HG02798 (cell line): ENCODE results near the gene METRN.
"Not testable (repeated sequence)": the region's sequence is repeated elsewhere in the genome, so short reads cannot be mapped to it uniquely, and the experiment has no call there.

ENCODE experiments used
- ATAC-seq: cut with Tn5 transposase; IDR thresholded peaks from one replicate; pipeline ENCODE4 v1.9.1; 2021; ENCODE audit warnings: mild to moderate bottlenecking; ENCODE audit not compliant: unreplicated experiment, poor library complexity

Gene METRN

GRCh38 chr16:689175-689897 lies 25.6 kb upstream of the METRN start:
- ATAC-seq = no peak

- not testable (repeated sequence) for ATAC-seq
Observed at GRCh38 chr16:691242-691641, 23.7 kb upstream of the METRN start.

- ATAC-seq = no peak
Observed at GRCh38 chr16:692356-693108, 22.4 kb upstream of the METRN start.

GRCh38 chr16:693364-693763 lies 21.6 kb upstream of the METRN start:
- ATAC-seq = no peak

GRCh38 chr16:693766-694165 lies 21.2 kb upstream of the METRN start:
- no peak for ATAC-seq

GRCh38 chr16:694187-694862 lies 20.6 kb upstream of the METRN start:
- ATAC-seq = no peak

- ATAC-seq = no peak
Observed at GRCh38 chr16:694863-695354, 20.0 kb upstream of the METRN start.

GRCh38 chr16:695355-696089 lies 19.4 kb upstream of the METRN start:
- ATAC-seq = peak; percentile 65

- no peak for ATAC-seq
Observed at GRCh38 chr16:698911-699671, 15.8 kb upstream of the METRN start.

- ATAC-seq = no peak
Observed at GRCh38 chr16:700684-701584, 14.0 kb upstream of the METRN start.

- ATAC-seq = no peak
Observed at GRCh38 chr16:702341-702740, 12.6 kb upstream of the METRN start.

- ATAC-seq = no peak
Observed at GRCh38 chr16:703406-703805, 11.5 kb upstream of the METRN start.

GRCh38 chr16:704047-704446 lies 10.9 kb upstream of the METRN start:
- no peak for ATAC-seq

- ATAC-seq = no peak
Observed at GRCh38 chr16:704552-705380, 10.2 kb upstream of the METRN start.

GRCh38 chr16:705431-706188 lies 9.3 kb upstream of the METRN start, which contains the start of gene FBXL16:
FBXL16 (minus strand) TSS chr16:705801; CDS start chr16:697405, 8,396 bp downstream.
- ATAC-seq = no peak

- ATAC-seq = no peak
Observed at GRCh38 chr16:706189-707061, 8.5 kb upstream of the METRN start.
